Measurements from ENCODE around the gene DCUN1D2. TPM values are rescaled to one million over a fixed set of nuclear protein-coding genes. Genes with fewer than 3 reads are reported as not detected.

The DCUN1D2 gene
- total RNA-seq, 6 donors from 2014 or later = 10.1 to 53.4 (median 26.5) TPM

DNA sequence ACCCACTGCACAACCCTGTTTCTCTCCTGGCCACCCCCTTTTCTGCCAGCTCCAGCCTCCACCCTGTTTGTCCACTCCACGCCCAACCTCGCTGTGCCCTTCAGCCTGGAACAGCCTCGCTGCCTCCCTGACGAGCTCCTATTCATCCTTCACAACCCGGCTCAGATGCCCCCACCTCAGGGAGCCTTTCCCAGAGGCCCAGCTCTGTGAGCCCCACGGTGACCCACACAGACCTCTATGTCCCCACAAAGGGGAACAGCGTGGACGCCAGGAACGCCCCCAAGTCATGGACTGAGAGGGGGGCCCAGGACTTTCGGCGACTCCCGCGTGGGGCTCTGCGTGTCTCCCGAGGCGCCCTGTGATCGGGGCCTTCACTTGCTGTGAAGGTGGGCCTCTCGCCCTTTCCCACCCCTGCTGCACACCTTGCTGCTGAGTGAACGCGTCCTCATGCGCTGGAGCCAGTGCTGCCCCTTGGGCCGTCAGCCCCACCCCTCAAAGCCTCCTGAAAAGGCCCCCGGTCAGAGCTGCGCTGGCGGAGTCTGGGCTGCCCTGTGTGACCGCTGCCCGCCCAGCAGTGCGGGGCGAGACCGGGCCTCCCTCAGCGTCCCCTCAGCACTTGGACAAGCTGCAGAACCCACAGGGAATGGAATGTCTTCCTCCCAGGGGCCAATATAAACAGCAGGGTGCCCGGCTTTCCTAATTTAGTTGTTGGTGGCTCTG lies 77.2 kb downstream of the DCUN1D2 start:
- no peak overlapping the region for H3K27ac ChIP-seq
- no peak for ATAC-seq (ENCODE audit: low FRiP score in 2 of 2)
- peaks cover 0 to 9% (median 4%) of the 10 kb centered on the region in 4 donors for H3K4me1 ChIP-seq
- peak in 1 of 2 donors; percentile 70 for DNase-seq
- no peaks in the 10 kb centered on the region for H3K36me3 ChIP-seq
- TF ChIP-seq CTCF (IDR thresholded peaks at IDR 0.05) (no peak), POLR2AphosphoS5 (IDR thresholded peaks at IDR 0.05) (no peak), POLR2A (IDR thresholded peaks at IDR 0.05) (no peak), EP300 (IDR thresholded peaks at IDR 0.05) (no peak)
- no peak overlapping the region for H3K4me3 ChIP-seq
- H3K27me3 ChIP-seq = no peaks in the 10 kb centered on the region
- H3K9me3 ChIP-seq = no peaks in the 10 kb centered on the region
- WGBS, 2 donors = 93 to 98% methylated on average over 19 to 30 of the region's 32 CpGs

DNA sequence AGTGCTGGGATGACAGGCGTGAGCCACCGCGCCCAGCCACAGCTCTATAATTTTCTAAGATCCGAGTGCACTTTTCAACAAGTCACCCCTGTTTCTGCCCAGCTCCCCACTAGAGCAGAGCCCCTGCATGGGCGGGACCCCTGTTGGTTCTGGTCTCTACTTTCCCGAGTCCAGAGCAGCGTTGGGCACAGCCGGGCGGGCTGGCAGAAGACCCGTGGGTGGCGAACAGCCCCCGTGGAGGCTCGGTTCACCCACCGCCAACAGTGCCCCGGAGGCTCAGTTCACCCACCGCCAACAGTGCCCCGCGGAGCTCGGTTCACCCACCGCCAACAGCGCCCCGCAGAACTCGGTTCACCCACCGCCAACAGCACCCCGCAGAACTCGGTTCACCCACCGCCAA lies 78.1 kb downstream of the DCUN1D2 start:
- H3K4me1 ChIP-seq = peaks cover 0 to 9% (median 4%) of the 10 kb centered on the region in 4 donors
- no peak overlapping the region for H3K4me3 ChIP-seq
- no peaks in the 10 kb centered on the region for H3K36me3 ChIP-seq
- DNase-seq (peak in 1 of 2 donors; percentile 58), ATAC-seq (ENCODE audit: low FRiP score in 2 of 2) (no peak)
- WGBS, 2 donors = 96 to 98% methylated on average over 7 to 22 of the region's 27 CpGs
- H3K27me3 ChIP-seq = no peaks in the 10 kb centered on the region
- no peak for TF ChIP-seq POLR2A (IDR thresholded peaks at IDR 0.05)
- TF ChIP-seq POLR2AphosphoS5 (IDR thresholded peaks at IDR 0.05) = no peak
- TF ChIP-seq CTCF (IDR thresholded peaks at IDR 0.05) = no peak
- no peak for TF ChIP-seq EP300 (IDR thresholded peaks at IDR 0.05)
- H3K9me3 ChIP-seq = no peaks in the 10 kb centered on the region
- no peak overlapping the region for H3K27ac ChIP-seq

- H3K4me3 ChIP-seq = no peak overlapping the region
Measured at GRCh38 chr13:113411216-113412023, 79.1 kb downstream of the DCUN1D2 start.

More at GRCh38 chr13:113411216-113412023, 79.1 kb downstream of the DCUN1D2 start:
- ATAC-seq (ENCODE audit: low FRiP score in 2 of 2) = peak in 1 of 2 donors; percentile 79
- DNase-seq = peak in 1 of 2 donors; percentile 47
- Histone ChIP-seq H3K27ac (peak overlapping the region in 1 of 4 donors; percentile 35), H3K4me1 (peaks cover 0 to 9% (median 4%) of the 10 kb centered on the region in 4 donors), H3K9me3 (no peaks in the 10 kb centered on the region), H3K36me3 (no peaks in the 10 kb centered on the region), H3K27me3 (peaks cover 0 to 5% (median 0%) of the 10 kb centered on the region in 4 donors)
- no peak for TF ChIP-seq POLR2A (IDR thresholded peaks at IDR 0.05)
- TF ChIP-seq CTCF (IDR thresholded peaks at IDR 0.05) = no peak
- no peak for TF ChIP-seq POLR2AphosphoS5 (IDR thresholded peaks at IDR 0.05)
- no peak for TF ChIP-seq EP300 (IDR thresholded peaks at IDR 0.05)
- 70 to 75% methylated on average over 20 to 30 of the region's 30 CpGs for WGBS, 2 donors

Data from upper lobe of left lung (tissue), 6 donors.